ENCODE data around the gene KRTAP15-1. TPM values are rescaled to one million over a fixed set of nuclear protein-coding genes. Genes with fewer than 3 reads are reported as not detected.
A peak's percentile ranks its signal among the peaks of the same experiment; 100 is the strongest.

Gene KRTAP15-1
- total RNA-seq, 4 donors from 2014 or later, result not detected

- no peak for DNase-seq (ENCODE audit: extremely low spot score)
- intact Hi-C loops (cut with DNase I), result no loop called here
- Histone ChIP-seq H3K4me3 (no peak overlapping the region), H3K9me3 (no peaks in the 10 kb centered on the region), H3K27ac (replicated peaks in 1 of 4) (no peak overlapping the region), H3K4me1 (no peaks in the 10 kb centered on the region), H3K36me3 (no peaks in the 10 kb centered on the region), H3K27me3 (no peaks in the 10 kb centered on the region)
- TF ChIP-seq CTCF (IDR thresholded peaks at IDR 0.05) (peak in 2 of 3 experiments; percentile 32 to 40), POLR2AphosphoS5 (IDR thresholded peaks at IDR 0.05) (no peak)
- WGBS, result 46% methylated on average over 10 of the region's 10 CpGs
These were observed 5.9 kb upstream of the KRTAP15-1 start for GRCh38 chr21:30434033-30434631.

- no peak overlapping the region for H3K27ac ChIP-seq (replicated peaks in 1 of 4)
- no peak for DNase-seq (ENCODE audit: extremely low spot score)
- H3K4me1 ChIP-seq, result no peaks in the 10 kb centered on the region
- no peak overlapping the region for H3K4me3 ChIP-seq
- H3K27me3 ChIP-seq, result no peaks in the 10 kb centered on the region
- WGBS, result 65% methylated on average over 3 of the region's 3 CpGs
- TF ChIP-seq POLR2AphosphoS5 (IDR thresholded peaks at IDR 0.05) (no peak), EP300 (IDR thresholded peaks at IDR 0.05) (no peak), CTCF (IDR thresholded peaks at IDR 0.05) (no peak), POLR2A (IDR thresholded peaks at IDR 0.05; ENCODE audit: low read depth) (no peak)
- intact Hi-C loops (cut with DNase I), result no loop called here
- no peaks in the 10 kb centered on the region for H3K9me3 ChIP-seq
- no peaks in the 10 kb centered on the region for H3K36me3 ChIP-seq
These were observed 3.0 kb upstream of the KRTAP15-1 start for GRCh38 chr21:30437010-30437565.

- Histone ChIP-seq H3K4me1 (no peaks in the 10 kb centered on the region), H3K4me3 (no peak overlapping the region), H3K27ac (replicated peaks in 1 of 4) (no peak overlapping the region), H3K9me3 (no peaks in the 10 kb centered on the region), H3K27me3 (no peaks in the 10 kb centered on the region), H3K36me3 (no peaks in the 10 kb centered on the region)
- intact Hi-C loops (cut with DNase I), result no loop called here
- DNase-seq (ENCODE audit: extremely low spot score), result no peak
- TF ChIP-seq EP300 (IDR thresholded peaks at IDR 0.05) (no peak), POLR2A (IDR thresholded peaks at IDR 0.05; ENCODE audit: low read depth) (no peak), CTCF (IDR thresholded peaks at IDR 0.05) (no peak), POLR2AphosphoS5 (IDR thresholded peaks at IDR 0.05) (no peak)
These were observed 3.2 kb downstream of the KRTAP15-1 start for GRCh38 chr21:30443226-30443625.

GRCh38 chr21:30444204-30444603 is 4.1 kb downstream of the KRTAP15-1 start:
- intact Hi-C loops (cut with DNase I), result no loop called here
- Histone ChIP-seq H3K27me3 (no peaks in the 10 kb centered on the region), H3K36me3 (no peaks in the 10 kb centered on the region), H3K4me1 (no peaks in the 10 kb centered on the region), H3K9me3 (no peaks in the 10 kb centered on the region), H3K4me3 (no peak overlapping the region), H3K27ac (replicated peaks in 1 of 4) (no peak overlapping the region)
- no peak for TF ChIP-seq POLR2AphosphoS5 (IDR thresholded peaks at IDR 0.05)
- no peak for TF ChIP-seq EP300 (IDR thresholded peaks at IDR 0.05)
- no peak for TF ChIP-seq CTCF (IDR thresholded peaks at IDR 0.05)
- no peak for TF ChIP-seq POLR2A (IDR thresholded peaks at IDR 0.05; ENCODE audit: low read depth)
- WGBS, result 40% methylated on average over 1 of the region's 1 CpG
- no peak for DNase-seq (ENCODE audit: extremely low spot score)

- no peak for DNase-seq (ENCODE audit: extremely low spot score)
- Histone ChIP-seq H3K27me3 (no peaks in the 10 kb centered on the region), H3K9me3 (no peaks in the 10 kb centered on the region), H3K4me3 (no peak overlapping the region), H3K4me1 (no peaks in the 10 kb centered on the region), H3K36me3 (no peaks in the 10 kb centered on the region), H3K27ac (replicated peaks in 1 of 4) (no peak overlapping the region)
- intact Hi-C loops (cut with DNase I), result no loop called here
- 27% methylated on average over 4 of the region's 4 CpGs for WGBS
- no peak for TF ChIP-seq EP300 (IDR thresholded peaks at IDR 0.05)
- no peak for TF ChIP-seq CTCF (IDR thresholded peaks at IDR 0.05)
- TF ChIP-seq POLR2AphosphoS5 (IDR thresholded peaks at IDR 0.05), result no peak
- TF ChIP-seq POLR2A (IDR thresholded peaks at IDR 0.05; ENCODE audit: low read depth), result no peak
These were observed 7.0 kb downstream of the KRTAP15-1 start for GRCh38 chr21:30447056-30447455.
